ENCODE measurements around the gene EXOC3L1. TPM values are rescaled to one million over a fixed set of nuclear protein-coding genes. Genes with fewer than 3 reads are reported as not detected.

Gene EXOC3L1
- total RNA-seq, result 1.3 TPM

- intact Hi-C loops (cut with DNase I), result no loop called here
- ATAC-seq, result no peak
- DNase-seq (ENCODE audit: low spot score), result no peak
These were observed at the start of gene EXOC3L1 for GRCh38 chr16:67190041-67190440. TSS of gene EXOC3L1 (minus strand) at chr16:67190136. CDS start at chr16:67189676, 460 bp downstream.

GRCh38 chr16:67238806-67239470, 49.0 kb upstream of the EXOC3L1 start:
- no peak for DNase-seq (ENCODE audit: low spot score)
- intact Hi-C loops (cut with DNase I), result no loop called here

GRCh38 chr16:67238278-67238575, 48.3 kb upstream of the EXOC3L1 start:
- intact Hi-C loops (cut with DNase I), result no loop called here
- no peak for ATAC-seq
- DNase-seq (ENCODE audit: low spot score), result no peak

More at GRCh38 chr16:67238806-67239470, 49.0 kb upstream of the EXOC3L1 start:
- no peak for ATAC-seq

- ATAC-seq (no peak), DNase-seq (ENCODE audit: low spot score) (no peak)
- intact Hi-C loops (cut with DNase I), result no loop called here
These were observed 47.7 kb upstream of the EXOC3L1 start for GRCh38 chr16:67237396-67238277.

- ATAC-seq, result peak; percentile 44
- intact Hi-C loops (cut with DNase I), result no loop called here
- DNase-seq (ENCODE audit: low spot score), result no peak
These were observed 46.8 kb upstream of the EXOC3L1 start for GRCh38 chr16:67236563-67237395.

GRCh38 chr16:67235816-67236562, 46.1 kb upstream of the EXOC3L1 start:
- intact Hi-C loops (cut with DNase I), result no loop called here
- ATAC-seq, result no peak
- DNase-seq (ENCODE audit: low spot score), result no peak

GRCh38 chr16:67234180-67234597, 44.3 kb upstream of the EXOC3L1 start:
- ATAC-seq (no peak), DNase-seq (ENCODE audit: low spot score) (no peak)
- intact Hi-C loops (cut with DNase I), result no loop called here

GRCh38 chr16:67233596-67233995, 43.7 kb upstream of the EXOC3L1 start:
- ATAC-seq (no peak), DNase-seq (ENCODE audit: low spot score) (no peak)
- intact Hi-C loops (cut with DNase I), result no loop called here

GRCh38 chr16:67230809-67231660, 41.1 kb upstream of the EXOC3L1 start:
- DNase-seq (ENCODE audit: low spot score) (no peak), ATAC-seq (no peak)
- intact Hi-C loops (cut with DNase I), result no loop called here

GRCh38 chr16:67229906-67230808, 40.2 kb upstream of the EXOC3L1 start:
- intact Hi-C loops (cut with DNase I), result no loop called here
- DNase-seq (ENCODE audit: low spot score), result no peak
- ATAC-seq, result no peak

GRCh38 chr16:67228905-67229304, 39.0 kb upstream of the EXOC3L1 start:
- ATAC-seq (no peak), DNase-seq (ENCODE audit: low spot score) (no peak)
- intact Hi-C loops (cut with DNase I), result no loop called here

- intact Hi-C loops (cut with DNase I), result no loop called here
- ATAC-seq (no peak), DNase-seq (ENCODE audit: low spot score) (no peak)
These were observed 38.3 kb upstream of the EXOC3L1 start for GRCh38 chr16:67228034-67228785.

GRCh38 chr16:67227567-67227921, 37.6 kb upstream of the EXOC3L1 start:
- ATAC-seq (no peak), DNase-seq (ENCODE audit: low spot score) (no peak)
- intact Hi-C loops (cut with DNase I), result no loop called here

- DNase-seq (ENCODE audit: low spot score) (peak; percentile 99), ATAC-seq (peak; percentile 98)
- intact Hi-C loops (cut with DNase I), result no loop called here
These were observed 37.0 kb upstream of the EXOC3L1 start, which contains the start of gene TMEM208 for GRCh38 chr16:67226804-67227566. TSS of gene TMEM208 (plus strand) at chr16:67227130. CDS start at chr16:67227219, 89 bp downstream.

GRCh38 chr16:67226295-67226803, 36.4 kb upstream of the EXOC3L1 start:
- intact Hi-C loops (cut with DNase I), result no loop called here

More at GRCh38 chr16:67226295-67226803, 36.4 kb upstream of the EXOC3L1 start:
- peak; percentile 4 for ATAC-seq
- no peak for DNase-seq (ENCODE audit: low spot score)
